ENCODE data around the gene RPS6KA2.

RPS6KA2 gene

DNA sequence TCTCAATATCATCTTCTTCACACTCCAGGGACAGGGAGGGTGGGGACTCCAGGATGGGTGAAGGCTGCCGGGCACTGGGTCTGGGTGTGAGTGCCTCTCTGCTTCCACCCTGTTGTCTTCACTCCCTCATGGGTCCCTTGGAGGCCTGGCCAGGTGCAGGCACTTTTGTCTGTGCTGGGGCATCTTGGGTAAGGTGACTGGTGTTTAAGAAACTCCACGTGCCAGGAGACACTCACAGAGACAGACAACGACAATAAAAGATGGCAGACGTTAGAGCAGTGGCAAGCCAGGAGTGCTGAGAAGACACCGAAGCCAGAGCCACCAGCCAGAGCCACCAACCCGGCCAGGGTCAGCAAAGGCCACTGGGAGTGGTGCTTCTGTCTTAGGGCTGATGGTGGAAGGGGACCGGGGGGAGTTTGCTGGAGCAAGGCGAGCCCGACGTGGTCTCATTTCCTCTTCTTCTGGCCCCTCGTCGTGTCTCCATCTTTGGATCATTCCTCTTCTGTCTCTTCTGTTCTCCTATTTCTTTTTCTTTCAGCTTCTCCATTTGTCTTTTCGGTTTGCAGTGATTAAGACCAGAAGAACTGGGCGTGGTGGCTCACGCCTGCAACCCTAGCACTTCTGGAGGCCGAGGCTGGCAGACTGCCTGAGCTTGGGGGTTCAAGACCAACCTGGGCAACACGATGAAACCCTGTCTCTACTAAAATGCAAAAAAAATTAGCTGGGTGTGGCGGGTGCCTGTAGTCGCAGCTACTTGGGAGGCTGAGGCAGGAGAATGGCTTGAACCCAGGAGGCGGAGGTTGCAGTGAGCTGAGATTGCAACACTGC, 131.3 kb downstream of the RPS6KA2 start:
- H3K4me3 ChIP-seq (ENCODE audit: low read depth, low read length) = no peak overlapping the region
- no peaks in the 10 kb centered on the region for H3K9me3 ChIP-seq (ENCODE audit: control insufficient read depth, insufficient read depth, low read depth, low read length)
- no peak overlapping the region for H3K27ac ChIP-seq (ENCODE audit: low read depth, low read length)
- H3K27me3 ChIP-seq (ENCODE audit: control insufficient read depth, insufficient read depth, low read length) = no peaks in the 10 kb centered on the region
- H3K4me1 ChIP-seq (ENCODE audit: control insufficient read depth, insufficient read depth, low read length) = peaks cover 6% of the 10 kb centered on the region; the same call in 1 of the 2 replicates
- H3K9ac ChIP-seq (ENCODE audit: low read length) = no peak overlapping the region
- H3K36me3 ChIP-seq (ENCODE audit: control insufficient read depth, insufficient read depth, low read length) = peaks cover 4% of the 10 kb centered on the region; the same call in 1 of the 2 replicates

GRCh38 chr6:166494757-166495486, 132.1 kb downstream of the RPS6KA2 start:
- Histone ChIP-seq H3K9ac (ENCODE audit: low read length) (no peak overlapping the region), H3K4me3 (ENCODE audit: low read depth, low read length) (no peak overlapping the region), H3K27ac (ENCODE audit: low read depth, low read length) (no peak overlapping the region), H3K4me1 (ENCODE audit: control insufficient read depth, insufficient read depth, low read length) (peaks cover 9% of the 10 kb centered on the region), H3K36me3 (ENCODE audit: control insufficient read depth, insufficient read depth, low read length) (peaks cover 4% of the 10 kb centered on the region; the same call in 1 of the 2 replicates), H3K27me3 (ENCODE audit: control insufficient read depth, insufficient read depth, low read length) (no peaks in the 10 kb centered on the region), H3K9me3 (ENCODE audit: control insufficient read depth, insufficient read depth, low read depth, low read length) (no peaks in the 10 kb centered on the region)

GRCh38 chr6:166494101-166494441, 133.0 kb downstream of the RPS6KA2 start:
- H3K4me3 ChIP-seq (ENCODE audit: low read depth, low read length) = no peak overlapping the region
- peaks cover 16% of the 10 kb centered on the region for H3K4me1 ChIP-seq (ENCODE audit: control insufficient read depth, insufficient read depth, low read length)
- no peak overlapping the region for H3K9ac ChIP-seq (ENCODE audit: low read length)
- H3K27me3 ChIP-seq (ENCODE audit: control insufficient read depth, insufficient read depth, low read length) = no peaks in the 10 kb centered on the region
- H3K36me3 ChIP-seq (ENCODE audit: control insufficient read depth, insufficient read depth, low read length) = peaks cover 4% of the 10 kb centered on the region; the same call in 1 of the 2 replicates
- H3K27ac ChIP-seq (ENCODE audit: low read depth, low read length) = no peak overlapping the region
- H3K9me3 ChIP-seq (ENCODE audit: control insufficient read depth, insufficient read depth, low read depth, low read length) = no peaks in the 10 kb centered on the region

GRCh38 chr6:166493427-166494100, 133.5 kb downstream of the RPS6KA2 start:
- peaks cover 16% of the 10 kb centered on the region for H3K4me1 ChIP-seq (ENCODE audit: control insufficient read depth, insufficient read depth, low read length)
- no peak overlapping the region for H3K27ac ChIP-seq (ENCODE audit: low read depth, low read length)
- peaks cover 4% of the 10 kb centered on the region; the same call in 1 of the 2 replicates for H3K36me3 ChIP-seq (ENCODE audit: control insufficient read depth, insufficient read depth, low read length)
- H3K4me3 ChIP-seq (ENCODE audit: low read depth, low read length) = no peak overlapping the region
- no peak overlapping the region for H3K9ac ChIP-seq (ENCODE audit: low read length)
- H3K27me3 ChIP-seq (ENCODE audit: control insufficient read depth, insufficient read depth, low read length) = no peaks in the 10 kb centered on the region
- no peaks in the 10 kb centered on the region for H3K9me3 ChIP-seq (ENCODE audit: control insufficient read depth, insufficient read depth, low read depth, low read length)

GRCh38 chr6:166492092-166492741, 134.8 kb downstream of the RPS6KA2 start:
- Histone ChIP-seq H3K9ac (ENCODE audit: low read length) (no peak overlapping the region), H3K9me3 (ENCODE audit: control insufficient read depth, insufficient read depth, low read depth, low read length) (no peaks in the 10 kb centered on the region), H3K4me3 (ENCODE audit: low read depth, low read length) (no peak overlapping the region), H3K27ac (ENCODE audit: low read depth, low read length) (no peak overlapping the region), H3K27me3 (ENCODE audit: control insufficient read depth, insufficient read depth, low read length) (no peaks in the 10 kb centered on the region), H3K36me3 (ENCODE audit: control insufficient read depth, insufficient read depth, low read length) (peaks cover 7% of the 10 kb centered on the region), H3K4me1 (ENCODE audit: control insufficient read depth, insufficient read depth, low read length) (peaks cover 16% of the 10 kb centered on the region)

- H3K27me3 ChIP-seq (ENCODE audit: control insufficient read depth, insufficient read depth, low read length) = no peaks in the 10 kb centered on the region
- no peak overlapping the region for H3K27ac ChIP-seq (ENCODE audit: low read depth, low read length)
- H3K4me3 ChIP-seq (ENCODE audit: low read depth, low read length) = no peak overlapping the region
- no peaks in the 10 kb centered on the region for H3K9me3 ChIP-seq (ENCODE audit: control insufficient read depth, insufficient read depth, low read depth, low read length)
- peaks cover 16% of the 10 kb centered on the region for H3K4me1 ChIP-seq (ENCODE audit: control insufficient read depth, insufficient read depth, low read length)
- peaks cover 20% of the 10 kb centered on the region for H3K36me3 ChIP-seq (ENCODE audit: control insufficient read depth, insufficient read depth, low read length)
- no peak overlapping the region for H3K9ac ChIP-seq (ENCODE audit: low read length)
These were observed 136.2 kb downstream of the RPS6KA2 start for GRCh38 chr6:166490671-166491500.

GRCh38 chr6:166489301-166490155, 137.5 kb downstream of the RPS6KA2 start:
- Histone ChIP-seq H3K36me3 (ENCODE audit: control insufficient read depth, insufficient read depth, low read length) (peaks cover 24% of the 10 kb centered on the region), H3K27ac (ENCODE audit: low read depth, low read length) (no peak overlapping the region), H3K27me3 (ENCODE audit: control insufficient read depth, insufficient read depth, low read length) (no peaks in the 10 kb centered on the region), H3K9ac (ENCODE audit: low read length) (no peak overlapping the region), H3K9me3 (ENCODE audit: control insufficient read depth, insufficient read depth, low read depth, low read length) (no peaks in the 10 kb centered on the region), H3K4me3 (ENCODE audit: low read depth, low read length) (no peak overlapping the region), H3K4me1 (ENCODE audit: control insufficient read depth, insufficient read depth, low read length) (peaks cover 10% of the 10 kb centered on the region)

DNA sequence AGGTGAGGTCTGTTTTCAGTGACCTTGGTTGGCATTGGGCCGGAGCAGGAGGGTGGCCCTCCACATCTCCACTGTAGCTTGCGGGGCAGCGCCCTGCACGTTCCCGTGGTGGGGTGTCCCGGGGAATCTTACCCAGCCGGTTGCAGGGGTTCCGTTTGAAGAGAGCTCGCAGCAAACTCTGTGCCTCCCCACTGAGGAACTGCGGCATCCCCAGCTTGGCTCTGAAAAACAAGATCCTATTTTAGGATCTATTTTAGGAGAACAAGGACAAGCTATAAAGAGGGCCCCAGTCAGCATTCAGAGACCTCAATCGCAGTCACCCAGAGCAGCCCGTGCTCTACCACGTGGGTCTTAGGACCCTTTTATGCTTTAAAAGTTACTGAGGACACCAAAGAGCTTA, 138.3 kb downstream of the RPS6KA2 start:
- Histone ChIP-seq H3K27ac (ENCODE audit: low read depth, low read length) (no peak overlapping the region), H3K4me1 (ENCODE audit: control insufficient read depth, insufficient read depth, low read length) (peaks cover 10% of the 10 kb centered on the region), H3K9ac (ENCODE audit: low read length) (no peak overlapping the region), H3K27me3 (ENCODE audit: control insufficient read depth, insufficient read depth, low read length) (no peaks in the 10 kb centered on the region), H3K9me3 (ENCODE audit: control insufficient read depth, insufficient read depth, low read depth, low read length) (no peaks in the 10 kb centered on the region), H3K4me3 (ENCODE audit: low read depth, low read length) (no peak overlapping the region), H3K36me3 (ENCODE audit: control insufficient read depth, insufficient read depth, low read length) (peaks cover 20% of the 10 kb centered on the region)

- no peak overlapping the region for H3K4me3 ChIP-seq (ENCODE audit: low read depth, low read length)
- H3K9ac ChIP-seq (ENCODE audit: low read length) = no peak overlapping the region
- peaks cover 20% of the 10 kb centered on the region for H3K36me3 ChIP-seq (ENCODE audit: control insufficient read depth, insufficient read depth, low read length)
- H3K4me1 ChIP-seq (ENCODE audit: control insufficient read depth, insufficient read depth, low read length) = peaks cover 10% of the 10 kb centered on the region
- H3K27me3 ChIP-seq (ENCODE audit: control insufficient read depth, insufficient read depth, low read length) = no peaks in the 10 kb centered on the region
- no peaks in the 10 kb centered on the region for H3K9me3 ChIP-seq (ENCODE audit: control insufficient read depth, insufficient read depth, low read depth, low read length)
- no peak overlapping the region for H3K27ac ChIP-seq (ENCODE audit: low read depth, low read length)
These were observed 138.9 kb downstream of the RPS6KA2 start for GRCh38 chr6:166488076-166488685.
